HCT116 (cell line): Measurements from ENCODE around the gene TMEM176B. TPM values are rescaled to one million over a fixed set of nuclear protein-coding genes. Genes with fewer than 3 reads are reported as not detected.

Source experiments
- ATAC-seq: fragments of 200-7000 bp; cut with Tn5 transposase; 2 replicates; pipeline ENCODE4 v1.9.1; 2020; ENCODE audit warnings: mild to moderate bottlenecking, moderate library complexity
- BruUV-seq: library from RNA; stranded (reverse); fragments of 400-500 nt; replicated peaks from 2 replicates; lab custom pipeline; 2021; lab: Mats Ljungman, UMichigan
- CTCF ChIA-PET: fragments of 300-600 bp; sonication (Branson Sonifier 250); formaldehyde crosslinking; loops from one replicate; lab custom pipeline; 2021; ENCODE audit warnings: antibody characterized with exemption; lab: Charles Lee
- POLR2A ChIA-PET: fragments of 300-600, 350-600 bp; sonication (Branson Sonifier 250); formaldehyde crosslinking; loops from one replicate; lab custom pipeline; 2021; ENCODE audit warnings: antibody characterized with exemption; lab: Charles Lee
- RAD21 ChIA-PET, 2 experiments: fragments of 300-600 bp; sonication (Branson Sonifier 250); formaldehyde crosslinking; loops; one replicate each; lab custom pipeline; 2023; ENCODE audit warnings: low total read pairs in 2 of 2; ENCODE audit not compliant: uncharacterized antibody in 2 of 2, unreplicated experiment in 2 of 2, low non-redundant PET in 1 of 2; lab: Charles Lee
- DNase-seq: peaks from one replicate; pipeline ENCODE4 v3.0.0-alpha.2; 2010; ENCODE audit warnings: low read depth, low spot score
- H2AFZ ChIP-seq: fragments of 200-600 bp; shearing (Covaris generic), sonication (generic); 2 replicates; pipeline ENCODE4 v1.6.1; 2017; ENCODE audit warnings: low read depth, mixed run types, mixed read lengths, antibody characterized with exemption, low read length; ENCODE audit not compliant: poor library complexity, severe bottlenecking
- H3K27ac ChIP-seq: 2 replicates; pipeline ENCODE4 v1.5.1; 2012; ENCODE audit warnings: low read depth, low read length
- H3K27me3 ChIP-seq: fragments of 200-600 bp; sonication (generic); 2 replicates; pipeline ENCODE4 v1.6.1; 2016; ENCODE audit warnings: mixed run types, low read length, mixed read lengths; ENCODE audit not compliant: insufficient read depth
- H3K36me3 ChIP-seq, 2 experiments: fragments of 200-500 bp in 1 of 2; fragments of 200-600 bp in 1 of 2; sonication (Bioruptor generic) in 1 of 2; sonication (generic) in 1 of 2; 2 replicates each; pipeline versions ENCODE4 v1.5.1 to v1.6.1; 2014 to 2016; ENCODE audit warnings: low read length in 2 of 2, inconsistent platforms in 1 of 2, mixed read lengths in 1 of 2, mixed run types in 1 of 2; ENCODE audit not compliant: insufficient read depth in 2 of 2, control insufficient read depth in 1 of 2
- H3K4me1 ChIP-seq, 2 experiments: fragments of 200-600 bp in 1 of 2; sonication (generic) in 1 of 2; 2 replicates each; pipeline versions ENCODE4 v1.5.1 to v1.6.1; 2012 to 2017; ENCODE audit warnings: low read length in 2 of 2, inconsistent platforms in 1 of 2, mild to moderate bottlenecking in 1 of 2, mixed read lengths in 1 of 2, mixed run types in 1 of 2, moderate library complexity in 1 of 2; ENCODE audit not compliant: insufficient read depth in 2 of 2, control insufficient read depth in 1 of 2
- H3K4me2 ChIP-seq: fragments of 200-600 bp; sonication (generic); 2 replicates; pipeline ENCODE4 v1.6.1; 2017; ENCODE audit warnings: mixed run types, low read length, mixed read lengths
- H3K4me3 ChIP-seq, 2 experiments: fragments of 200-600 bp in 1 of 2; sonication (generic) in 1 of 2; replicated peaks in 1 of 2; 2 replicates each; pipeline ENCODE4 v1.5.1; 2011 to 2016; ENCODE audit warnings: low read length in 2 of 2, control low read depth in 1 of 2, low read depth in 1 of 2, mild to moderate bottlenecking in 1 of 2, mixed read lengths in 1 of 2, mixed run types in 1 of 2
- H3K79me2 ChIP-seq: fragments of 200-600 bp; sonication (generic); 2 replicates; pipeline ENCODE4 v1.6.1; 2017; ENCODE audit warnings: mild to moderate bottlenecking, mixed run types, low read length, moderate library complexity, mixed read lengths; ENCODE audit not compliant: insufficient read depth
- H3K9ac ChIP-seq: fragments of 200-600 bp; sonication (generic); 2 replicates; pipeline ENCODE4 v1.6.1; 2016; ENCODE audit warnings: low read length, mixed read lengths
- H3K9me2 ChIP-seq: fragments of 200-600 bp; sonication (generic), shearing (Covaris generic); 2 replicates; pipeline ENCODE4 v1.6.1; 2017; ENCODE audit warnings: mixed run types, mild to moderate bottlenecking, moderate library complexity; ENCODE audit not compliant: insufficient read depth
- H3K9me3 ChIP-seq, 2 experiments: fragments of 200-500 bp in 1 of 2; fragments of 200-600 bp in 1 of 2; sonication (Bioruptor generic) in 1 of 2; sonication (generic) in 1 of 2; 2 replicates each; pipeline ENCODE4 v1.6.1; 2014 to 2017; ENCODE audit warnings: low read length in 2 of 2, mixed read lengths in 2 of 2, inconsistent platforms in 1 of 2, low read depth in 1 of 2, mild to moderate bottlenecking in 1 of 2, mixed run types in 1 of 2, moderate library complexity in 1 of 2; ENCODE audit not compliant: control insufficient read depth in 1 of 2, insufficient read depth in 1 of 2
- H4K20me1 ChIP-seq: fragments of 200-600 bp; sonication (generic), shearing (Covaris generic); 2 replicates; pipeline ENCODE4 v1.6.1; 2017; ENCODE audit warnings: mixed run types, mild to moderate bottlenecking, moderate library complexity; ENCODE audit not compliant: insufficient read depth
- CBX3 ChIP-seq: IDR thresholded peaks from 2 replicates; pipeline ENCODE4 v1.6.1; 2012; ENCODE audit warnings: low read depth
- FOSL1 ChIP-seq: IDR thresholded peaks from 2 replicates; pipeline ENCODE4 v1.6.1; 2012; ENCODE audit warnings: low read depth
- JUND ChIP-seq: IDR thresholded peaks from 2 replicates; pipeline ENCODE4 v1.6.1; 2012
- POLR2A ChIP-seq: IDR thresholded peaks from 2 replicates; pipeline ENCODE4 v1.7.0; 2011; ENCODE audit warnings: borderline replicate concordance; ENCODE audit not compliant: insufficient read depth, insufficient read length; ENCODE audit errors: extremely low read depth
- POLR2AphosphoS5 ChIP-seq: IDR thresholded peaks from 2 replicates; pipeline ENCODE4 v1.6.1; 2011; ENCODE audit warnings: mild to moderate bottlenecking, low read depth, low read length, moderate library complexity
- SP1 ChIP-seq: IDR thresholded peaks from 2 replicates; pipeline ENCODE4 v1.6.1; 2012; ENCODE audit warnings: low read depth
- ZNF274 ChIP-seq: fragments of 200-500 bp; sonication (Bioruptor generic); IDR thresholded peaks from 2 replicates; pipeline ENCODE4 v1.6.1; 2014; ENCODE audit warnings: mild to moderate bottlenecking, low read depth, low read length, inconsistent platforms
- intact Hi-C: fragments of 100-400 bp; cut with micrococcal nuclease; formaldehyde crosslinking; loops from 2 replicates; pipeline ENCODE4 v1.10.0; 2022
- total RNA-seq: library from RNA; stranded (reverse); gene quantifications from one replicate; pipeline ENCODE4 v1.2.1, GENCODE V29; 2021; ENCODE audit not compliant: unreplicated experiment
- TF ChIP-seq, protein P1 (sequence below), 3 experiments: fragments of 200-600 bp in 1 of 3; sonication (generic) in 1 of 3; IDR thresholded peaks in 2 of 3; conservative IDR thresholded peaks in 1 of 3; 2 replicates each; pipeline ENCODE4 v1.5.1; 2012 to 2017; ENCODE audit warnings: low read depth in 2 of 3, low read length in 2 of 3, antibody characterized with exemption in 1 of 3, borderline replicate concordance in 1 of 3, control low read depth in 1 of 3, mild to moderate bottlenecking in 1 of 3, mixed read lengths in 1 of 3, mixed run types in 1 of 3, moderate library complexity in 1 of 3; ENCODE audit not compliant: insufficient read depth in 1 of 3

TMEM176B gene
- total RNA-seq, 1 experiment from 2014 or later, result 0.42 TPM

- Histone ChIP-seq H3K36me3 (no peaks in the 10 kb centered on the region), H3K4me2 (no peak overlapping the region), H3K9ac (no peak overlapping the region), H3K4me1 (no peaks in the 10 kb centered on the region), H3K27ac (no peak overlapping the region), H2AFZ (no peak overlapping the region), H3K27me3 (0 out of 2 replicates have a peak, but pooled peaks cover 7% of the 10 kb centered on the region), H3K9me3 (no peaks in the 10 kb centered on the region), H3K9me2 (no peaks in the 10 kb centered on the region), H3K79me2 (no peaks in the 10 kb centered on the region), H4K20me1 (no peaks in the 10 kb centered on the region), H3K4me3 (no peak overlapping the region)
- POLR2A ChIA-PET, result no interaction called here
- DNase-seq (no peak), ATAC-seq (no peak)
- no TSS peak for BruUV-seq
- TF ChIP-seq, protein P1, sequence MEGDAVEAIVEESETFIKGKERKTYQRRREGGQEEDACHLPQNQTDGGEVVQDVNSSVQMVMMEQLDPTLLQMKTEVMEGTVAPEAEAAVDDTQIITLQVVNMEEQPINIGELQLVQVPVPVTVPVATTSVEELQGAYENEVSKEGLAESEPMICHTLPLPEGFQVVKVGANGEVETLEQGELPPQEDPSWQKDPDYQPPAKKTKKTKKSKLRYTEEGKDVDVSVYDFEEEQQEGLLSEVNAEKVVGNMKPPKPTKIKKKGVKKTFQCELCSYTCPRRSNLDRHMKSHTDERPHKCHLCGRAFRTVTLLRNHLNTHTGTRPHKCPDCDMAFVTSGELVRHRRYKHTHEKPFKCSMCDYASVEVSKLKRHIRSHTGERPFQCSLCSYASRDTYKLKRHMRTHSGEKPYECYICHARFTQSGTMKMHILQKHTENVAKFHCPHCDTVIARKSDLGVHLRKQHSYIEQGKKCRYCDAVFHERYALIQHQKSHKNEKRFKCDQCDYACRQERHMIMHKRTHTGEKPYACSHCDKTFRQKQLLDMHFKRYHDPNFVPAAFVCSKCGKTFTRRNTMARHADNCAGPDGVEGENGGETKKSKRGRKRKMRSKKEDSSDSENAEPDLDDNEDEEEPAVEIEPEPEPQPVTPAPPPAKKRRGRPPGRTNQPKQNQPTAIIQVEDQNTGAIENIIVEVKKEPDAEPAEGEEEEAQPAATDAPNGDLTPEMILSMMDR (IDR thresholded peaks at IDR 0.05 in 2 of 3, conservative IDR thresholded peaks at IDR 0.05 in 1 of 3; ENCODE audit: borderline replicate concordance in 1 of 3, insufficient read depth in 1 of 3, low read depth in 2 of 3, low read length in 2 of 3), result no peak
- TF ChIP-seq CBX3, result no peak
- no peak for TF ChIP-seq ZNF274
- no peak for TF ChIP-seq FOSL1
- TF ChIP-seq POLR2A, result no peak
- no peak for TF ChIP-seq POLR2AphosphoS5
- TF ChIP-seq JUND, result no peak
- TF ChIP-seq SP1, result no peak
- intact Hi-C loops, result no loop called here
- CTCF ChIA-PET, result no interaction called here
- RAD21 ChIA-PET, result no interaction called here
Observed at GRCh38 chr7:150829426-150829825, 29.3 kb upstream of the TMEM176B start.

DNA sequence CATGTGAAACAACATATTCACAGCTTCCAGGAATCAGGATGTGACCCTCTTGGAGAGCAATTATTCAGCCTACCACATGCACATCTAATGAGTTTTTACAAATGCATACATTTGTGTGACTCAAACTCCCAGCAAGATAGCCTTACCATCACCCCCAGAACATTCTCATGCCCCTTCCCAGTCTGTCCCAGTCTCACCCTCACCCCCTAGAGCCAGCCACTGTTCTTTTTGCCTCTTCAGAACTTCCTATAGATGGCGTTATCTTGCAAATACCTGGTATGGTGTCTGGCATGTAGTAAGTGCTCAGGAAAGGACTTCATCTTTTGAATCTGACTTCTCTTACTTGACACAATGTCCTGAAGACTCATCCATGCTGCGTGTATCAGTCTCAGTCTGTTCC, 28.2 kb upstream of the TMEM176B start:
- RAD21 ChIA-PET, result no interaction called here
- no TSS peak for BruUV-seq

More for the DNA sequence above, 28.2 kb upstream of the TMEM176B start:
- DNase-seq (no peak), ATAC-seq (0 out of 2 replicates have a peak, but pooled peaks have one; percentile 53)
- Histone ChIP-seq H3K9me2 (no peaks in the 10 kb centered on the region), H2AFZ (no peak overlapping the region), H3K9ac (no peak overlapping the region), H3K36me3 (no peaks in the 10 kb centered on the region), H3K9me3 (no peaks in the 10 kb centered on the region), H3K27ac (no peak overlapping the region), H3K27me3 (0 out of 2 replicates have a peak, but pooled peaks cover 7% of the 10 kb centered on the region), H3K79me2 (no peaks in the 10 kb centered on the region), H4K20me1 (no peaks in the 10 kb centered on the region), H3K4me1 (no peaks in the 10 kb centered on the region), H3K4me2 (no peak overlapping the region), H3K4me3 (no peak overlapping the region)
- CTCF ChIA-PET, result no interaction called here
- intact Hi-C loops, result no loop called here
- POLR2A ChIA-PET, result no interaction called here
- no peak for TF ChIP-seq SP1
- TF ChIP-seq, protein P1 (IDR thresholded peaks at IDR 0.05 in 2 of 3, conservative IDR thresholded peaks at IDR 0.05 in 1 of 3; ENCODE audit: borderline replicate concordance in 1 of 3, insufficient read depth in 1 of 3, low read depth in 2 of 3, low read length in 2 of 3), result peak in 1 of 3 experiments; percentile 23; a peak in 1 of 6 replicates
